H9 (cell line): ENCODE data around the gene KANK4. TPM values are rescaled to one million over a fixed set of nuclear protein-coding genes. Genes with fewer than 3 reads are reported as not detected.

Source experiments
- DNase-seq: peaks from one replicate; pipeline ENCODE4 v3.0.0-alpha.2; 2017
- H2AFZ ChIP-seq: one replicate; pipeline ENCODE4 v1.6.1; 2013; ENCODE audit warnings: mild to moderate bottlenecking, low read length, control low read depth, moderate library complexity
- H2AK5ac ChIP-seq: 2 replicates; pipeline ENCODE4 v1.6.1; 2013; ENCODE audit warnings: low read length, control low read depth, mixed read lengths; ENCODE audit not compliant: insufficient read length
- H2BK120ac ChIP-seq: one replicate; pipeline ENCODE4 v1.6.1; 2013; ENCODE audit warnings: low read depth, mild to moderate bottlenecking, low read length, control low read depth, inconsistent platforms; ENCODE audit not compliant: poor library complexity, severe bottlenecking
- H2BK12ac ChIP-seq: 2 replicates; pipeline ENCODE4 v1.6.1; 2013; ENCODE audit warnings: low read length, control low read depth, mixed read lengths, low read depth; ENCODE audit not compliant: insufficient read length
- H2BK15ac ChIP-seq: 2 replicates; pipeline ENCODE4 v1.6.1; 2013; ENCODE audit warnings: low read depth, low read length, control low read depth
- H2BK20ac ChIP-seq: one replicate; pipeline ENCODE4 v1.6.1; 2013; ENCODE audit warnings: low read depth, mild to moderate bottlenecking, low read length, control low read depth, inconsistent platforms; ENCODE audit not compliant: poor library complexity, severe bottlenecking
- H2BK5ac ChIP-seq: 2 replicates; pipeline ENCODE4 v1.6.1; 2013; ENCODE audit warnings: low read length, control low read depth, mixed read lengths; ENCODE audit not compliant: insufficient read length
- H3K14ac ChIP-seq: 2 replicates; pipeline ENCODE4 v1.6.1; 2013; ENCODE audit warnings: low read length, control low read depth; ENCODE audit not compliant: insufficient read depth
- H3K18ac ChIP-seq: 2 replicates; pipeline ENCODE4 v1.6.1; 2013; ENCODE audit warnings: low read depth, mild to moderate bottlenecking, mixed read lengths, low read length, control low read depth; ENCODE audit not compliant: insufficient read length
- H3K23ac ChIP-seq: 2 replicates; pipeline ENCODE4 v1.6.1; 2013; ENCODE audit warnings: low read length, control low read depth, mixed read lengths, low read depth; ENCODE audit not compliant: insufficient read length
- H3K23me2 ChIP-seq: 2 replicates; pipeline ENCODE4 v1.6.1; 2013; ENCODE audit warnings: low read depth, mild to moderate bottlenecking, mixed read lengths, low read length, control low read depth; ENCODE audit not compliant: insufficient read length, poor library complexity, severe bottlenecking
- H3K27ac ChIP-seq: 2 replicates; pipeline ENCODE4 v1.5.1; 2013; ENCODE audit warnings: low read length, control low read depth, mixed read lengths, low read depth; ENCODE audit not compliant: insufficient read length
- H3K27me3 ChIP-seq: 2 replicates; pipeline ENCODE4 v1.6.1; 2013; ENCODE audit warnings: low read length, control low read depth, inconsistent platforms; ENCODE audit not compliant: insufficient read depth
- H3K4ac ChIP-seq: 2 replicates; pipeline ENCODE4 v1.6.1; 2013; ENCODE audit warnings: low read depth, mild to moderate bottlenecking, control low read depth, inconsistent platforms, low read length, moderate library complexity
- H3K4me1 ChIP-seq: 2 replicates; pipeline ENCODE4 v1.6.1; 2013; ENCODE audit warnings: low read length, control low read depth, inconsistent platforms; ENCODE audit not compliant: insufficient read depth
- H3K4me2 ChIP-seq: 2 replicates; pipeline ENCODE4 v1.6.1; 2013; ENCODE audit warnings: low read length, control low read depth, mixed read lengths; ENCODE audit not compliant: insufficient read length, insufficient read depth
- H3K56ac ChIP-seq: 2 replicates; pipeline ENCODE4 v1.6.1; 2013; ENCODE audit warnings: low read depth, mild to moderate bottlenecking, mixed read lengths, low read length, control low read depth; ENCODE audit not compliant: insufficient read length
- H3K79me1 ChIP-seq: 2 replicates; pipeline ENCODE4 v1.6.1; 2013; ENCODE audit warnings: low read depth, mild to moderate bottlenecking, moderate library complexity, low read length, control low read depth, inconsistent platforms; ENCODE audit not compliant: insufficient read depth, poor library complexity, severe bottlenecking
- H3K79me2 ChIP-seq: 2 replicates; pipeline ENCODE4 v1.6.1; 2013; ENCODE audit warnings: low read length, control low read depth, inconsistent platforms; ENCODE audit not compliant: insufficient read depth
- H3K9ac ChIP-seq: 2 replicates; pipeline ENCODE4 v1.6.1; 2013; ENCODE audit warnings: low read length, control low read depth, mixed read lengths; ENCODE audit not compliant: insufficient read length; ENCODE audit errors: extremely low read depth
- H3K9me3 ChIP-seq: one replicate; pipeline ENCODE4 v1.6.1; 2013; ENCODE audit warnings: low read depth, low read length, inconsistent platforms; ENCODE audit not compliant: control insufficient read depth
- H3T11ph ChIP-seq: one replicate; pipeline ENCODE4 v1.6.1; 2013; ENCODE audit warnings: mild to moderate bottlenecking, low read length, control low read depth, inconsistent platforms
- H4K20me1 ChIP-seq: one replicate; pipeline ENCODE4 v1.6.1; 2013; ENCODE audit not compliant: control insufficient read depth, insufficient read length, insufficient read depth
- H4K5ac ChIP-seq: 2 replicates; pipeline ENCODE4 v1.6.1; 2013; ENCODE audit warnings: low read depth, mild to moderate bottlenecking, mixed read lengths, low read length, control low read depth; ENCODE audit not compliant: insufficient read length
- H4K8ac ChIP-seq: replicated peaks from 2 replicates; pipeline ENCODE4 v1.6.1; 2013; ENCODE audit warnings: low read length, control low read depth, mixed read lengths, low read depth; ENCODE audit not compliant: insufficient read length
- H4K91ac ChIP-seq: 2 replicates; pipeline ENCODE4 v1.6.1; 2013; ENCODE audit warnings: low read depth, mild to moderate bottlenecking, moderate library complexity, mixed read lengths, low read length, control low read depth; ENCODE audit not compliant: insufficient read length
- H3K27ac Mint-ChIP-seq, 3 experiments: 2 replicates in 2 of 3; 3 replicates in 1 of 3; pipeline ENCODE4 v1.8.0; 2020 to 2021; ENCODE audit warnings: mixed read lengths in 3 of 3, mild to moderate bottlenecking in 1 of 3, moderate library complexity in 1 of 3
- H3K27me3 Mint-ChIP-seq: 2 replicates; pipeline ENCODE4 v1.8.0; 2021; ENCODE audit warnings: low read depth, mild to moderate bottlenecking, moderate library complexity, mixed read lengths
- H3K36me3 Mint-ChIP-seq, 3 experiments: 2 replicates in 2 of 3; 3 replicates in 1 of 3; pipeline ENCODE4 v1.8.0; 2020 to 2021; ENCODE audit warnings: low read depth in 3 of 3, mixed read lengths in 3 of 3; ENCODE audit not compliant: insufficient read depth in 1 of 3
- H3K4me1 Mint-ChIP-seq, 2 experiments: 2 replicates each; pipeline ENCODE4 v1.8.0; 2020; ENCODE audit warnings: mixed read lengths in 2 of 2
- H3K4me3 Mint-ChIP-seq, 2 experiments: 2 replicates in 1 of 2; 3 replicates in 1 of 2; pipeline ENCODE4 v1.8.0; 2020 to 2021; ENCODE audit warnings: mild to moderate bottlenecking in 2 of 2, mixed read lengths in 2 of 2, moderate library complexity in 1 of 2
- H3K9me3 Mint-ChIP-seq, 2 experiments: 2 replicates in 1 of 2; 3 replicates in 1 of 2; pipeline ENCODE4 v1.8.0; 2020; ENCODE audit warnings: mild to moderate bottlenecking in 2 of 2, mixed read lengths in 2 of 2, moderate library complexity in 1 of 2
- CTCF ChIP-seq: fragments of 200-600 bp; sonication (generic); conservative IDR thresholded peaks from 3 replicates; pipeline ENCODE4 v1.8.0; 2021; ENCODE audit warnings: antibody characterized with exemption, mild to moderate bottlenecking
- WGBS: extraction: QIAGEN DNeasy Blood & Tissue Kit; methylation state at CpG from one replicate; pipeline ENCODE4 v1.1.7; 2013; ENCODE audit warnings: missing lambda C conversion rate, low lambda C conversion rate, mixed read lengths; ENCODE audit not compliant: insufficient read length; ENCODE audit errors: extremely low coverage; 5-methylcytosine and 5-hydroxymethylcytosine counted together
- total RNA-seq: library from RNA; stranded (reverse); gene quantifications from 2 replicates; pipeline ENCODE4 v1.2.1, GENCODE V29; 2021

The KANK4 gene
- total RNA-seq, 1 experiment from 2014 or later: 0.15 TPM

GRCh38 chr1:62321446-62321845 is 2.2 kb upstream of the KANK4 start:
- Histone ChIP-seq H3K9me3 (no peaks in the 10 kb centered on the region), H3K9ac (no peak overlapping the region), H2BK12ac (no peak overlapping the region), H4K20me1 (no peaks in the 10 kb centered on the region), H3K4me1 (no peaks in the 10 kb centered on the region; the same call in 1 of the 2 replicates), H3K23ac (no peak overlapping the region), H3K23me2 (peaks cover 15% of the 10 kb centered on the region), H3K56ac (no peak overlapping the region), H3K79me2 (no peaks in the 10 kb centered on the region), H2AFZ (no peak overlapping the region), H4K8ac (no peak overlapping the region), H3K14ac (no peak overlapping the region), H2BK20ac (no peak overlapping the region), H2BK5ac (no peak overlapping the region), H2BK120ac (no peak overlapping the region), H4K5ac (no peak overlapping the region), H3K4me2 (no peak overlapping the region), H2BK15ac (no peak overlapping the region), H3K18ac (no peak overlapping the region), H4K91ac (no peak overlapping the region), H3K79me1 (no peaks in the 10 kb centered on the region), H3K27ac (no peak overlapping the region), H3K4ac (no peak overlapping the region), H3T11ph (no peak overlapping the region), H3K27me3 (peaks cover 30% of the 10 kb centered on the region), H2AK5ac (no peak overlapping the region)
- Mint-ChIP-seq H3K9me3 (peaks cover 2 to 4% of the 10 kb centered on the region in 2 experiments; a peak in 3 of 5 replicates), H3K4me3 (no peak overlapping the region), H3K36me3 (peaks cover 0 to 2% (median 0%) of the 10 kb centered on the region in 3 experiments; a peak in 1 of 7 replicates), H3K27ac (no peak overlapping the region), H3K4me1 (peaks cover 11 to 17% of the 10 kb centered on the region in 2 experiments), H3K27me3 (peaks cover 63% of the 10 kb centered on the region)
- WGBS: no CpG with 5 or more reads among the region's 3 CpGs
- DNase-seq: no peak
- no peak for TF ChIP-seq CTCF
